GM18870 (cell line): ENCODE results near the gene EDRF1.
"Not testable (repeated sequence)": the region's sequence is repeated elsewhere in the genome, so short reads cannot be mapped to it uniquely, and the experiment has no call there.

ENCODE experiments used
- ATAC-seq: cut with Tn5 transposase; IDR thresholded peaks from one replicate; pipeline ENCODE4 v1.9.1; 2021; ENCODE audit warnings: moderate library complexity; ENCODE audit not compliant: unreplicated experiment

Gene EDRF1, protein sequence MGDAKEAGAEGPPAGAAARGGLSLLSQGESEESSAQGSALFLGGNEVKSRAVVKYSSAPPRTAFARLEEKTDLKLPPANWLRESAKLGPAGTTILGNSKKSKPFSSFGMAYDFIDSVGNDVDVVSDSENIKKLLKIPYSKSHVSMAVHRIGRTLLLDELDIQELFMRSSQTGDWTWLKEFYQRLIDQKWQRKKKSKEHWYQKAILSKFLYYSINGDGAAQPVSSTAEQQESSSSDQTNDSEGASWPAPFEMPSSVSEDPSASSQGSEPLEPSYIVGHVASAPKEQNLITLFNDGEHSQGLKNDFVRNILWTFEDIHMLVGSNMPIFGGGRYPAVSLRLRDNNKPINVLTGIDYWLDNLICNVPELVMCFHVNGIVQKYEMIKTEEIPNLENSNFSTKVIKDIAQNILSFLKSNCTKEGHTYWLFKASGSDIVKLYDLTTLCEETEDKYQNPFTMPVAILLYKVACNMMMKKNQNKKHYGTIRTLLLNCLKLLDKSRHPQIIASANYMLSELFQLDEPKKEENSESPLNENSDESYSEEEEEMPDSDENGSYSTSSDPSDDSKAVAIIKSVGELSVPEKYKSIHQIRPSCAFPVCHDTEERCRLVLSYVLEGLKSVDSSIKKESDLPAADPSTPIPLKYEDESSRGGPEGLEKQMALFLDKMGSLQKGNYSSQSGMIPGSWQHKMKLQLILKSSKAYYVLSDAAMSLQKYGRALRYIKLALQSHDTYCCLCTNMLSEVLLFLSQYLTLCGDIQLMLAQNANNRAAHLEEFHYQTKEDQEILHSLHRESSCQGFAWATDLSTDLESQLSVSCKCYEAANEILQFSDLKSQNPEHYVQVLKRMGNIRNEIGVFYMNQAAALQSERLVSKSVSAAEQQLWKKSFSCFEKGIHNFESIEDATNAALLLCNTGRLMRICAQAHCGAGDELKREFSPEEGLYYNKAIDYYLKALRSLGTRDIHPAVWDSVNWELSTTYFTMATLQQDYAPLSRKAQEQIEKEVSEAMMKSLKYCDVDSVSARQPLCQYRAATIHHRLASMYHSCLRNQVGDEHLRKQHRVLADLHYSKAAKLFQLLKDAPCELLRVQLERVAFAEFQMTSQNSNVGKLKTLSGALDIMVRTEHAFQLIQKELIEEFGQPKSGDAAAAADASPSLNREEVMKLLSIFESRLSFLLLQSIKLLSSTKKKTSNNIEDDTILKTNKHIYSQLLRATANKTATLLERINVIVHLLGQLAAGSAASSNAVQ

DNA sequence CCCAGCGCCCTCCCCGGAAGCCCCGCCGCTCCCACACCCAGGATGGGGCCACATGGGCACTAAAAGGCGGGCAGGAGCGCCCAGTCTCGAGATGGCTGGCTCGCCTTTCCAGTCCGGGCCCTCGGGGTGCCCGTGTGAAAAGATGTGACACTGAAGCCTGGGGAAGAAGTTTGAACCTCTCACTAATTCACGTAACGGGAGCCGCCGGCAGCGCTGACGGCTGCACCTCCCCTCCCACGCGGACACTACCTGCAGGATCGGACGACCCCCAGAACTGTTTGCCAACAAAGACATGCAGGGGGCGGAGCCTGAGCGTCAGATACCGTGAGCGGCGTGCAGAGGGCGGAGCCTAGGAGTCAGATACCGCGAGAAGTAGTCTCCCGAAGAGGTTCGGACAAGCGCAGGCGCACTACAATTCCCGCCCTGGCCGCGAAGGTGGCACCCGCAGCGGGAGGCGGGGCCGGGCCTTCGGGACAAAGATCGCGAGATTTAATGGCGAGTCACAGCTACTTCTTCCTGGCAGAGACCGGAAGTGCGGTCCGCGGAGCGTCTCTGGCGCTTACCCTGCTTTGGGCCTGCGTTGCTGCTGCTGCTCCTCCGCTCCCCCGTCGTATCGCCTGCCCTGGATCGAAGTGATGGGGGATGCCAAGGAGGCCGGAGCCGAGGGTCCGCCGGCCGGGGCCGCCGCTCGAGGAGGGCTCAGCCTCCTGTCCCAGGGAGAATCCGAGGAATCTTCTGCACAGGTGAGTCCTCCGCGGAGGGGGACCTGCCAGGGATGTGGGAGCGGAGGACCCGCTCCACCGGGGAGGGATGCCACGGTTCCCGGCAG is at the start of gene EDRF1:
TSS of gene EDRF1 (plus strand) at position 537 of the 829 bp plus-strand sequence. CDS start at position 636, 99 bp downstream.
- ATAC-seq = peak; percentile 89

DNA sequence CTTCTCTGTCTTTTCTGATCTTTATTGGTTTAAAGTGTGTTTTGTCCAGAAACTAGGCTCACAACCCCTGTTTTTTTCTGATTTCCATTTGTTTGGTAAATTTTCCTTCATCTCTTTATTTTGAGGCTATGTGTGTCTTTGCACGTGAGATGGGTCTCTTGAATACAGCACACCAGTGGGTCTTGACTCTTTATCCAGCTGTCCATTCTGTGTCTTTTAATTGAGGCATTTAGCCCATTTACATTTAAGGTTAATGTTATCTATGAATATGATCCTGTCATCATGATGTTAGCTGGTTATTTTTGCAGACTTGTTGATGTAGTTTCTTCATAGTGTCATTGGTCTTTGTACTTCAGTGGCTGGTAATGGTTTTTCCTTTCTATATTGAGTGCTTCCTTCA is 46.6 kb upstream of the EDRF1 start:
- no peak for ATAC-seq

DNA sequence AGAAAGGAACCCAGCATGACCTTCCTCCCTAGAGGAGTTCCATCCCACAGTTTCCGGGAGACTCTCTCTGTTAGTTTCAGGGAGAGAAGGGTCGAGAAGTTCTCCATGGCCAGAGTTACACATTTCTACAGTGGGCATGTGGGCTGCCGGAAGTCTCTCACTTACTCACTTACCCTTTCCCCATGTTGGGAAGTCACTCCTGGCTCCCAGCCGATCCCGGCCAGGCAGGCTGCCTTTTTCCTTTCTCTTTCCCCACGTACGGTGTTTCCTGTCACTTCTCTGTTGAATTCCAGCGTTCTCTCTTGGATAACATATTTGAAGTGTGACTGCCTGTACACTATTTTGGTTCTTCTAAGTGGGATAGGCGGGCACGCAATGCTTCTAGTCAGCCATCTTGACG is 40.1 kb upstream of the EDRF1 start:
- ATAC-seq = no peak

DNA sequence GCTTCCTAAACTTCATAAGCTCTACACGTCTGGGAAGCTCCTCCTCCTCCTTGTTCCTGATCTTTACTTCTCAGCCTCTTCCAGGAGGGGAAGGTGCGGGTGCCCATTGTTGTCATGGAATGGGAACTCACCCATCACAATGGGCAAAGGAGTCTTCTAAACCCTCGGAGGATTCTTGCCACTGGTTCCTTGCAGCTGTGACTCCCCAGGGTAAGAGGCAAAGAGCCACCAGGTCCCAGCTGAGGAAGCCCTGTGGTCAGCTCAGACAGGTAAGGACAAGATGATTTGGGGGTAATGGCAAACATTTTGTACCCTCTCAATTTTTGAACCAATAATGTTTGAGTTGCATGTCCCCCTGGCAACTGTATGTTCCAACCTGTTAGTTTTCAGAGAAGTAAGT is 36.4 kb upstream of the EDRF1 start, which contains the start of gene TEX36:
TSS of gene TEX36 (minus strand) at position 101 of the 400 bp plus-strand sequence. CDS start 174 bp downstream, outside the sequence.
- ATAC-seq = no peak

DNA sequence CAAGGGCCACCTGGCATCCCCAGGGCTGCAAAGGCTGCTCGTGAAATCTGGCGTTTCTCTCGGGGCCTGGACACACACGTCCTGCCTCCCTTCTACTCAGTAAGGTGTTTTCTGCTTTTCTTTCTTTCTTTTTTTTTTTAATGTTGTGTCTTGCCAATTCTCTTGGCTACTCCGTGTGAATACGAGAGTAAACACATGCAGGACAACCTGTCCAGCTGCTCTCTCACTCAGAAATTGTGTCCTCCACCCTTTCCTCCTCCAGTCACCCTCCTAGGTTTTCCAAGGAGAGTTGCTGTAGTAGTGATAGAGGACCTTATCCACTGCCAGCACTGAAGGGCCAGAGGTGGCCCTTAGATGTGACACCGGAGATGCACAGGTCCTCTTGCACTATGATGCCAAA is 35.7 kb upstream of the EDRF1 start:
- no peak for ATAC-seq

DNA sequence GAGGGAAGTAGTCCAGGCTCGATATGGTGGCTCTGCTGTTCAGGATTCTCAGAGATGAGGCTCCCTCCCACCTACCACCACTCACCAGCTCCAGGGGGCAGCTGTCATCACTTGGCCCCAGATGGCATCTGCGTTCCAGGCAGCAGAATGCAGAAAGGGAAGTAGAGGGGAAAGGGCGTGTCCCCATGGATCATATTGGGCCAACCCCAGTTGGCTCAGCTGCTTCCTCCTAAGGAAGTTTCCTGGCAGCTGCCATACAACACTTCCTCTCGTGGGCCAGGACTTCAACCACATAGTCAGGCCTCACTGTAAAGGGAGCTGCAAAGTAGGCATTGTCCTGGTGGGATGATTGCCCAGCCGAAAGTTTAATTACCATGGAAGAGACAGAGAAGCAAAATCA is 34.9 kb upstream of the EDRF1 start:
- ATAC-seq = no peak

DNA sequence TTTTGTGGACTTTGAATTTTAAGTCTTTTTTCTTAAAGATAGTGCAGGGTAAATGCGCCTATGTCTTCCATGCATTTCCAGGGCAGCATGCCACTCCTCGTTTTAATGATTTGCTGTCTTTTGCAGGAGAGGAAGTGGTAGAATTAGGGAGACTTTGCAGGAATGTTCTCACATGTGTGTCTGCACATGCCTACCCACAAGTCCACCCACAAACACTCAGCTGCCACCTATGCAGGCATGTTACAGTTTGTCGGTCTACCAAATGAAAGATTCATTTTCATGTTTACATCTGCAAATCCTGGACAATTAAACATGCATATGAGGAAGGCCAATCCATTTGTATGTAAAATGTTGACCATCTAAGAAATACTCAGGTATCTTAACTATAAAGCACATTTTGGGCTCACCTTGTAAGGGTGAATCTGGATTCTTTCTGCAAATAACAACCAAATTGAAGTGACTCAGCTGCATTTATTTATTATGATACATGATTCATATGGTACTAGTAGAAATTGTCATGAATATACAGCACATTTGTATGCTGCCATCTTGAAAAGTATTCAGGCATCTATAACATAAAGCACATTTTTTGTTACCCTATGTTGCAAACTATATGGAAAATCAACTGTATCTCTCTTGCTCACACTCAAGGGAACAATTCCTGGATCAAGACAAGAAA is 31.9 kb upstream of the EDRF1 start:
- no peak for ATAC-seq

DNA sequence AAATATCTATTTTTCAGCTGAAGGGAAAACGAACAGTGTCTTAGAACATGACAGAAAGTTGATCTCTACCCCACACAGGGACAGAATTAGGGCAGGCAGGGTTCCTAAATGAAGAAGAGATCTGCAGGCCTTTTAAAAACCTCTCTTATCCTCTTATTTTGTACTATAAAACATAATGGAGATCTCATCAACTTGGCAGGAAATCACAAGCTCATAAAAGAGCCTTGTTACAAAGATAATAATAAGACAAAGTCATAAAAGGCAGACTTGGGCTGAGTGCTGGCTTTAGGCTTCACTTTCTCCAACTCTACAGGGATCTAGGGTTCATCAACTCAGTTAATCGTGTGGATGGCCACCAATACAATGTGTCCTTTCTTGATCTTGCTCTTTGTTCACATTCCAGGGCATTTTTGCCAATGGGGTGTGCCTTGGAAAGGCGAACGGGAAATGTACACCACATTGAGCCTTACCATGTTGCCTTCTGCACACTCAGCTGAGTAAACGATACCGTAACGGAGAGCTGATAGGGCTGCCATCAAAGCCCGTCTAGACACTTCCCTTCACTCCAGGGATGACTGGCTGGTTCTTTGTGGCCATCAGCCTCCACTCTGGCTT is 29.4 kb upstream of the EDRF1 start:
- ATAC-seq = no peak

DNA sequence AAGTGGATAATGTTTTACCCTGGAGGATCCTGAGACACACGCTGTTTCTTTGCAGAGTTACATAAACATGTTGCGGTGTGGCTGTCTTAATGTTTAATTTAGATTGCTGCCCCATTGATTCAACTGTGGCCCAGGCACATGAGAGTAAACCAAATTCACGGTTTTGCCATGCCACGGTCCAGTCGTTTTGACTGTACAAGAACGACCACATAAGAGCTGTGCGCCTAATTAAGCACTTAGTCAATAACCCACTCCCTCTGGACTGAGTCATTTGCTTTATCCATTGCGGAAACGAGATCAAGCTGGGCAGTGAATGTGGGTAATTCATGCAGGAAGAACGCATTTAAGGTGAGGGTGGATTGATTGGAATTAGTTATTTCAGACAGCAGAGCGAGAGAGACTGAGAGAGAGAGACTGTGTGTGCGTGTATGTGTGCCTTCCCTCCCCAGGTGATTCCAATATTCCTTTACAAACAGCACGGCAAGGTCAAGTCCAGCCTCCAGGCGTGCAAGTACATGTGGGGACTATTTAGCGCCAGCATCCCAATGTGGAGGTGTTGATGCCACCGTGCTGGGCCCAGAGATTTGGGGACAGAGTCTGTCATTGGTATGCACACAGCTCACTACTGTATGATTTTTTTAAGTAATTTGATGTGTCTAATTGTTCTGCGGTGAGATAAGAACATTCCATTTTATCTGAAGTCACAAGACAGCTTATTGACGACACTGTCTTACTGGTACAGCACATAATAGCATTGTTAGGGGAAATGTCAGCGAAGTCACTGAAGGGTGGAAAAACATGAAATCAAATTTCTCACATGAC is 28.1 kb upstream of the EDRF1 start:
- no peak for ATAC-seq

DNA sequence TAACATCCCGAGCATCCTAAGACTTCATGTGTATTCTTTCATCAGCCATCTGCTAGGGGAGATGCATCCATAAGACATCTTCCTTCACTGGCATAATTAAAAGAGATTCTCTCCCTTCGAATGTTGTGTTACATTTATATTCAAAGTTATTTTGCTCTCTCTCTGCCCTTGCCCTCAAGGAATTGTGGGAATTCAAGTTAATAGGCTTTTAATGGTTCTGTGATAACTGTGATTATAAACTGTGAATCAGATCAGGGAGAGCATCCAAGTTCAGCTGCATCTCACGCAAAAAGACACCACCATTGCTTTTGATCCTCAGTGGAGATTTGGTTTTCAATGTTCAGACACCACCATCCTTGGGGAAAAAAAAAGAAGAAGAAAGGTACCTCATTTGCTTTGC is 27.3 kb upstream of the EDRF1 start:
- no peak for ATAC-seq

DNA sequence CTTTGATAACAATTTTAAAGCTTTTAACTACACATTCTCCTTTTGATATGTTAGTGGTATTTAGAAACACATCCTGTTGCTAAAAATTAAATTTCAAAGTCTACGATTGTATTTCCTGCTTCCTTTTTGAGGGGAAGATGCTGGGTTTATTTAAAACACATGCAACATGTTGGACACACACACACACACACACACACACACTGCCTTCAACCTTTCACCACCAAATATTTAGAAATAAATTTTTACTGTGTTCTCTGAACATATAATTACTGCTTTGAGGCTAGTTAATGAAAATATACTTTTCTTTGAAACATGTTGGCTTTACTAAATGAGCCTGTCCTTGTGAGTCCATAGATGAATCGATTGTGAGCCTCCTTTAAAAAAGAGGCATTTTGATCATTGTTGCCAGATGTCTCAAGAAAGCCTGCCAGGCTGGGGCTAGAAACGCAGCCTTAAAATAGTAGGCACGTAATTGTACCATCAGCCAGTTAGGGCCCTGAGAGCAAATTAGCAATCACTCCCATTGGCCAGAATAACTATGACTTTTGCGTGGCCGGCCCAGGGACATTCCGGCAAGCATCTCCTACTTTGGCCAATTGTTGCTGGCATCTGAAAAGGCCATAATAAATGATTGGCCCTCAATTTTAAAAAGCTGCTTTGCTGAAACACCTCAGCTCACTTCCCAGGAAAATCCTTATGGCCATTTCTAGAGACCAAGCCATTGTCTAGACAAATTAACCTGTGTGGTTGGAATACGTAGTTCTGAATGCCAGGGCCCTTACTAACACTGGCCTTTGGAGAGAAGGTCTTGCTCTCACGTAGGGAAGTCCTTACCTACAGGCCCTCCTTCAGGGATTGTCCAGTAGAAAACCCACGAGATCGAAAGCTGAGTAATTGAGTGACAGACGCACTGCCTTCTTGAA is 26.6 kb upstream of the EDRF1 start:
- no peak for ATAC-seq

DNA sequence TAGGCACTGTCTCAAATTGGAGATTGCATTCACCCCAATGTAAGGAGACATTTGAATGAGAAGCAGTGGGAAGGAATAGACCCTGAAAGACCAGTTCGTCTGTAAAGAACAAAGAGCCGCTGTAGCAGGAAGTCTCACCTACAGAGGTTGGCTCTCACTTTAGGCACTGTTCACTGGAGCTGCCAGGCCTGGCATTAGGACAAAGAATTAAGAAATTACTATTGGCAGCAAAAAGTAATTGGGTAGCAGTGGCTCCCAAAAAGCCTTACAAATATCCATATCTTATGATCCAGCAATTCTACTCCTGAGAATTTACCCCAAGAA is 26.0 kb upstream of the EDRF1 start:
- ATAC-seq = no peak

DNA sequence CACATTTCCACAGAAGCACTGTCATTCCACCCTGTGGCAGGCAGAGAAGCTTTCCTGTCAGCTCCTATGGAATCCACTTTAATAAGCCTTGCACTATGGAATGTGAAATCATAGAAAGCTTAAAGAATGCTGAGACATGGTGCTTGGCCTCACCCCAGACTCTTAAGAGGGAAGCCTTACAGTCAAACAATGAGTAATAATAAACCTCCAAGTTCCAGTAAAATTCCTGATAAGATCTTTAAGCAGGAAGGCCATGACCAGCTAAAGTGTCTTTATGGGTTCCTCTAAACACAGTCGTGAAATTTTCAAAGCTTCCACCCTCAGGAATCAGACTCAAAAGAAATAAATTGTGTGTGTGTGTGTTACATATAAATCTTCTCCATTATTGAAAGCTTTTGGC is 24.6 kb upstream of the EDRF1 start:
- no peak for ATAC-seq

DNA sequence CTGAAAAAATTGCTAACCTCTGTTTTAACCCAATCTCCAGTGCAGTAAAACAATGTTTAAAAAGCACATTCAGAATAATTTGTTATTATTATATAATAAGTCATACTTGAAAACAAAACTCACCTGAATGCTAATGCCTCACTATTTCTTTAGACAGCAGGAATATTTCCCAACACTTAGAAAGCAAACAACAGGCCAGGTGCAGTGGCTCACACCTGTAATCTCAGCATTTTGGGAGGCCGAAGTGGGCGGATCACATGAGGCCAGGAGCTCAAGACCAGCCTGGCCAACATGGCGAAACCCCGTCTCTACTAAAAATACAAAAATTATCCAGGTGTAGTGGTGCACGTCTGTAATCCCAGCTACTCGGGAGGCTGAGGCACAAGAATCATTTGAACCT is 22.6 kb upstream of the EDRF1 start:
- ATAC-seq = not testable (repeated sequence)

DNA sequence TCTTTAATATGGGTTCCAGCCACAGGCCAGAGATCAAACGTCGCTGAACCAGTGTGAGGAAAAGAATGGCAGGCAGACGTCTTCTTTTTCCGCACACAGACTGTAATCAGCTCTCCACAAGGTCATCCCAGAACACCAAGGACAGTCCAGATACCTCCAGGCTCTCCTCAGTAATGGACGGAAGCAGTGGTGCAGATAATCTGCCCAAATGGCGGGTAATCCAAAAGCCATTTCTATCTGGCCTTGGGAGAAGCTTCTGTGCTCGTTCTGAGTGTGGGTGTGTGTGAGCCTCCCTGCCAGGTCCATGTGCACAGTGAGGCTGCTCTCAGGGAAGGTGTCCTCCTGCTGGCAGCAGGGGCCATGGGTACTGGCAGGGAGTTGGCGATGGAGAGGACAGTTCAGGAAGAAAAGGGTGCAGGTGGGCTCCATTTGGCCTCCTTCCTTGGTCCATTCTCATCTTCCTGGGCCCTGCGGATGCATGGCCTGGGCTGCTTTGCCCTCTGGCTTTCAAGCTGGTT is 21.0 kb upstream of the EDRF1 start:
- ATAC-seq = no peak

DNA sequence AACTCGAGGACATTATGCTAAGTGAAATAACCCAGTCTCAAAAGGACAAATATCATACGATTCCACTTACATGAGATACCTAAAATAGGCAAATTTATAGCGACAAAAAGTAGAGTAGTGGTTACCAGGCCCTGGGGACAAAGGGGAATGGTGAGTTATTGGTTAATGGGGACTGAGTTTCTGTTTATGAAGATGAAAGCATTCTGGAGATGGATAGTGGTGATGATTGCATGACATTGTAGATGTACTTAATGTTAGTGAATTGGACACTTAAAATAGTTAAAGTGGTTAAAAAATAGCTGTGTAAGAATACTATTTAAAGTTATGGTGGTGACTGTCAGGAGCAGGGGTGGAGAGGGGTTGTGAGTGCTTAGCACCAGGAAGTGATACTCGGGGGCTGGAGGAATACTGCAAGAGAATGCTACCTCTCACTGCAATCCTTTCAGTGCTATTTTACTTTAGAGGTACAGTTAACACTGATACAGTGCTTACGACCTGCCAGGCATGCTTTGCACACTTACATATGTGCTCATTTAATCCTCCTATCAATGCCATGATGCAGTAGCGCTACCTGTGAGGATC is 19.9 kb upstream of the EDRF1 start:
- no peak for ATAC-seq

DNA sequence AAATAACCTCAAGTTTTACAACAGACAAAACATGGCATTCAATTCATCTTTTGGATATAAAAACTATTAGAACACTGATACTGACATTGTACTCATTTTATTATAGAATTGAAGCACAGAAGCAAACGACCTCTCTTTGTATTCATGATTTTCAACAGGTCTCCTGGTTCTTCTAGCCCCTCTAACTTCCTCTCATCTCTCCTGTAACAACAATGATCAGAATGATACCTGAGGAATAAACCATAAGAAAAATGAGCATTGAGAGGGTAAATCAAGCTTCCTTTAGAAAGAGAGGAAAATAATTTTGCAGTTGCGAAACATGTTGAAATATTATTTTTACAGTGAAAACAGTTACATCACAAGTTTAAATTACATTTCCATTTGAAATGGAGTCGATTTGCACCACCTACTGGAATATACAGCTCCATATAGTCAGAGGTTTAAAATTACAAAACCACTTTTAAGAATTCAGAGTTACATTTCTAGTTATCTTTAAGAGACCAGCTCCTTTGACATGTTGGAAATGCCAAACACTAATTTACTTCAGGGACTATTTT is 19.1 kb upstream of the EDRF1 start:
- no peak for ATAC-seq
